ENCODE measurements around the gene DAPK1. TPM values are rescaled to one million over a fixed set of nuclear protein-coding genes. Genes with fewer than 3 reads are reported as not detected.
A peak's percentile ranks its signal among the peaks of the same experiment; 100 is the strongest.

Gene DAPK1
- total and polyA plus RNA-seq, 8 donors: 78.2 to 242 (median 215) TPM

- Histone ChIP-seq H3K9me3 (no peaks in the 10 kb centered on the region), H3K4me3 (no peak overlapping the region), H3K36me3 (peaks cover 0 to 44% of the 10 kb centered on the region in 2 donors), H3K27me3 (no peaks in the 10 kb centered on the region), H3K4me1 (peaks cover 0 to 19% of the 10 kb centered on the region in 2 donors), H3K27ac (no peak overlapping the region)
- intact Hi-C loops (cut with DNase I): loop anchor here in 1 of 2 donors (5.0 kb wide), 1 partner anchor 321 kb away; no protein-coding TSS in a partner anchor
- TF ChIP-seq, protein P1, sequence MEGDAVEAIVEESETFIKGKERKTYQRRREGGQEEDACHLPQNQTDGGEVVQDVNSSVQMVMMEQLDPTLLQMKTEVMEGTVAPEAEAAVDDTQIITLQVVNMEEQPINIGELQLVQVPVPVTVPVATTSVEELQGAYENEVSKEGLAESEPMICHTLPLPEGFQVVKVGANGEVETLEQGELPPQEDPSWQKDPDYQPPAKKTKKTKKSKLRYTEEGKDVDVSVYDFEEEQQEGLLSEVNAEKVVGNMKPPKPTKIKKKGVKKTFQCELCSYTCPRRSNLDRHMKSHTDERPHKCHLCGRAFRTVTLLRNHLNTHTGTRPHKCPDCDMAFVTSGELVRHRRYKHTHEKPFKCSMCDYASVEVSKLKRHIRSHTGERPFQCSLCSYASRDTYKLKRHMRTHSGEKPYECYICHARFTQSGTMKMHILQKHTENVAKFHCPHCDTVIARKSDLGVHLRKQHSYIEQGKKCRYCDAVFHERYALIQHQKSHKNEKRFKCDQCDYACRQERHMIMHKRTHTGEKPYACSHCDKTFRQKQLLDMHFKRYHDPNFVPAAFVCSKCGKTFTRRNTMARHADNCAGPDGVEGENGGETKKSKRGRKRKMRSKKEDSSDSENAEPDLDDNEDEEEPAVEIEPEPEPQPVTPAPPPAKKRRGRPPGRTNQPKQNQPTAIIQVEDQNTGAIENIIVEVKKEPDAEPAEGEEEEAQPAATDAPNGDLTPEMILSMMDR (IDR thresholded peaks at IDR 0.05): no peak
- no peak for ATAC-seq
- peak in 1 of 4 donors; percentile 73 for DNase-seq
Measured at GRCh38 chr9:87658511-87658910, 160.8 kb downstream of the DAPK1 start.

GRCh38 chr9:87659534-87660419 lies 162.1 kb downstream of the DAPK1 start:
- Histone ChIP-seq H3K4me1 (peaks cover 0 to 8% of the 10 kb centered on the region in 2 donors), H3K9me3 (no peaks in the 10 kb centered on the region), H3K27ac (no peak overlapping the region), H3K27me3 (no peaks in the 10 kb centered on the region), H3K4me3 (no peak overlapping the region), H3K36me3 (peaks cover 0 to 54% of the 10 kb centered on the region in 2 donors)
- intact Hi-C loops (cut with DNase I): loop anchor here in 1 of 2 donors (5.0 kb wide), 1 partner anchor 322 kb away; no protein-coding TSS in a partner anchor
- ATAC-seq (no peak), DNase-seq (no peak)
- TF ChIP-seq, protein P1 (IDR thresholded peaks at IDR 0.05): no peak

GRCh38 chr9:87661241-87661640 lies 163.6 kb downstream of the DAPK1 start:
- peaks cover 0 to 5% of the 10 kb centered on the region in 2 donors for H3K9me3 ChIP-seq
- DNase-seq (no peak), ATAC-seq (no peak)
- TF ChIP-seq, protein P1 (IDR thresholded peaks at IDR 0.05): no peak
- no peak overlapping the region for H3K27ac ChIP-seq
- intact Hi-C loops (cut with DNase I): no loop called here
- H3K4me1 ChIP-seq: peaks cover 0 to 8% of the 10 kb centered on the region in 2 donors
- peaks cover 0 to 50% of the 10 kb centered on the region in 2 donors for H3K36me3 ChIP-seq
- no peak overlapping the region for H3K4me3 ChIP-seq
- H3K27me3 ChIP-seq: no peaks in the 10 kb centered on the region

GRCh38 chr9:87662808-87663528 lies 165.3 kb downstream of the DAPK1 start:
- H3K36me3 ChIP-seq: peaks cover 0 to 53% of the 10 kb centered on the region in 2 donors
- H3K4me1 ChIP-seq: no peaks in the 10 kb centered on the region
- peak in 2 of 4 donors; percentile 77 to 93 for DNase-seq
- H3K9me3 ChIP-seq: peaks cover 0 to 18% of the 10 kb centered on the region in 2 donors
- TF ChIP-seq, protein P1 (IDR thresholded peaks at IDR 0.05): peak; percentile 49 to 58
- no peak overlapping the region for H3K27ac ChIP-seq
- H3K27me3 ChIP-seq: no peaks in the 10 kb centered on the region
- peak; percentile 91 for ATAC-seq
- H3K4me3 ChIP-seq: no peak overlapping the region
- intact Hi-C loops (cut with DNase I): no loop called here

GRCh38 chr9:87663556-87663955 lies 165.9 kb downstream of the DAPK1 start:
- intact Hi-C loops (cut with DNase I): no loop called here
- no peak for ATAC-seq
- Histone ChIP-seq H3K27ac (no peak overlapping the region), H3K36me3 (peaks cover 0 to 52% of the 10 kb centered on the region in 2 donors), H3K27me3 (no peaks in the 10 kb centered on the region), H3K4me1 (no peaks in the 10 kb centered on the region), H3K4me3 (no peak overlapping the region), H3K9me3 (peaks cover 0 to 18% of the 10 kb centered on the region in 2 donors)
- no peak for DNase-seq
- TF ChIP-seq, protein P1 (IDR thresholded peaks at IDR 0.05): no peak
